GM12873 (cell line): ENCODE measurements around the gene CFAP410.

ENCODE experiments used
- CTCF ChIP-seq: IDR thresholded peaks from 2 replicates; pipeline ENCODE4 v1.5.1; 2012; ENCODE audit warnings: low read depth, mild to moderate bottlenecking, moderate library complexity, low read length, control low read depth; ENCODE audit not compliant: insufficient read depth; ENCODE audit errors: missing control alignments

The CFAP410 gene

GRCh38 chr21:44352253-44352860, 13.2 kb upstream of the CFAP410 start:
- no peak for TF ChIP-seq CTCF

GRCh38 chr21:44351535-44352252, 12.5 kb upstream of the CFAP410 start:
- TF ChIP-seq CTCF: no peak

- no peak for TF ChIP-seq CTCF
Measured at GRCh38 chr21:44350773-44351481, 11.7 kb upstream of the CFAP410 start.

GRCh38 chr21:44349847-44350772, 10.9 kb upstream of the CFAP410 start:
- TF ChIP-seq CTCF: no peak

GRCh38 chr21:44349416-44349846, 10.2 kb upstream of the CFAP410 start:
- no peak for TF ChIP-seq CTCF

- TF ChIP-seq CTCF: no peak
Measured at GRCh38 chr21:44348861-44349260, 9.7 kb upstream of the CFAP410 start.
